NCI-H2227 (cell line): Measurements from ENCODE around the gene PSIP1.
"Not testable (repeated sequence)": the region's sequence is repeated elsewhere in the genome, so short reads cannot be mapped to it uniquely, and the experiment has no call there.

Experiments
- DNase-seq: peaks from one replicate; lab custom pipeline; 2025; ENCODE audit not compliant: unreplicated experiment; lab: John Stamatoyannopoulos, UW

PSIP1 gene

GRCh38 chr9:15510789-15511575, at the start of gene PSIP1:
PSIP1 (minus strand) TSS chr9:15510970; CDS start chr9:15510188, 782 bp downstream.
- DNase-seq, result peak; percentile 93

GRCh38 chr9:15553528-15553898, 42.7 kb upstream of the PSIP1 start:
- no peak for DNase-seq

- DNase-seq, result peak; percentile 97
These were observed 42.1 kb upstream of the PSIP1 start, which contains the start of gene CCDC171 for GRCh38 chr9:15552636-15553527. CCDC171 (plus strand) TSS chr9:15553043; CDS start chr9:15564089, 11,046 bp downstream.

- DNase-seq, result no peak
These were observed 38.8 kb upstream of the PSIP1 start for GRCh38 chr9:15549611-15550010.

- no peak for DNase-seq
These were observed 32.5 kb upstream of the PSIP1 start for GRCh38 chr9:15543047-15543813.

GRCh38 chr9:15542624-15543023, 31.9 kb upstream of the PSIP1 start:
- DNase-seq, result no peak

GRCh38 chr9:15541872-15542271, 31.1 kb upstream of the PSIP1 start:
- DNase-seq, result no peak

- DNase-seq, result no peak
These were observed 20.6 kb upstream of the PSIP1 start for GRCh38 chr9:15531380-15531779.

GRCh38 chr9:15529566-15530324, 19.0 kb upstream of the PSIP1 start:
- no peak for DNase-seq

- DNase-seq, result not testable (repeated sequence)
These were observed 16.3 kb upstream of the PSIP1 start for GRCh38 chr9:15527035-15527434.

- no peak for DNase-seq
These were observed 15.2 kb upstream of the PSIP1 start for GRCh38 chr9:15525958-15526357.

GRCh38 chr9:15524845-15525455, 14.2 kb upstream of the PSIP1 start:
- DNase-seq, result no peak

- DNase-seq, result no peak
These were observed 11.5 kb upstream of the PSIP1 start for GRCh38 chr9:15522130-15522755.

GRCh38 chr9:15521254-15521653, 10.5 kb upstream of the PSIP1 start:
- DNase-seq, result no peak

GRCh38 chr9:15519831-15520230, 9.1 kb upstream of the PSIP1 start:
- no peak for DNase-seq

- peak; percentile 37 for DNase-seq
These were observed 2.6 kb upstream of the PSIP1 start for GRCh38 chr9:15513335-15513734.

GRCh38 chr9:15512889-15513288, 2.1 kb upstream of the PSIP1 start:
- DNase-seq, result no peak

- DNase-seq, result no peak
These were observed 1.4 kb upstream of the PSIP1 start for GRCh38 chr9:15512204-15512603.

GRCh38 chr9:15509931-15510788, 610 bp downstream of the PSIP1 start:
- peak; percentile 73 for DNase-seq
